Amygdala (tissue), 56 donors: ENCODE data around the gene SMIM35.
A peak's percentile ranks its signal among the peaks of the same experiment; 100 is the strongest.

Experiments
- DNase-seq, 56 donors: peaks; one replicate each; lab custom pipeline; 2025; lab: John Stamatoyannopoulos, UW

SMIM35 gene

DNA sequence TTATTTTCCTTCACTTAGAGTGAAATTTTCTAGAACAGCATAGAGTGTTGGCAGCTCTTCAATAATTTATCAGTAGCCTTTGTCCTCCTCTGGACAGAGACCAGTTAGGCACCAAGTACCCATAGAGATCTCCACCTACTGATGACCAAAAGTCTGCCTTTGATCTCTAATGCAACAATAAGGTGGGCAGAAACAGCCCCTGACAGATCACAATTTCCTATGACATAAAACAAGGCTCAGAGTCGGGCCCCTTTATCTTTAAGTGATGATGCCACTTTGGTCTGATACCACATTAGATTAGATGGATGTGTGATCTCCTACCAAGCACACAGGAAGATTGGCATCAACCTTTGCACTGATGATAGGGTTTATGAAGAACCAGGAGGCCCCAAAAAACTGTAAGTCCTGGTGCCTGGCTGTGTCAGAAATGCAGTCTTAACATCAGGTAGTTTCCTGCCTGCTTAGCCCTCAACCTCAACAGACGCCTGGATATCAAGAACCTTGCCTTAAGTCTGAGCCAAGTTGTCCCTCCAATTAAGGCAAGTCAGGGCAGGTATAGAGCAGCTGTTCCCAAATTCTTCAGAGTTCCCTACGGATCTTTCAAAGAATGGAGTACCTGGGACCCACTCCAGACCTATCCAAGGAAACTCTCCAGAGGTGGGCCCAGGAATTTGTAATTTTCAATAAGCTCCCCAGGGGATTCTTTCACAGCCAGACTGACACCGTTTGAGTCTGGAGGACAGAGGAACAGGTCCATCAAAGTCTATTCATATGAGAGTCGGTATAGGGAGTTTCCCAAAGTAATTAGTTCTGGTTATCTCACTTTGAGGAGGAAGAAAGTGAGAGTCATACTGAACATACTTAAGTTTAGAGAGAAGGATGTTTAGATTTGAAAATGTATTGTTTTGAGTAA is 40.5 kb downstream of the SMIM35 start:
- no peak for DNase-seq

- no peak for DNase-seq
Observed at GRCh38 chr11:118045191-118045590, 41.6 kb downstream of the SMIM35 start.

DNA sequence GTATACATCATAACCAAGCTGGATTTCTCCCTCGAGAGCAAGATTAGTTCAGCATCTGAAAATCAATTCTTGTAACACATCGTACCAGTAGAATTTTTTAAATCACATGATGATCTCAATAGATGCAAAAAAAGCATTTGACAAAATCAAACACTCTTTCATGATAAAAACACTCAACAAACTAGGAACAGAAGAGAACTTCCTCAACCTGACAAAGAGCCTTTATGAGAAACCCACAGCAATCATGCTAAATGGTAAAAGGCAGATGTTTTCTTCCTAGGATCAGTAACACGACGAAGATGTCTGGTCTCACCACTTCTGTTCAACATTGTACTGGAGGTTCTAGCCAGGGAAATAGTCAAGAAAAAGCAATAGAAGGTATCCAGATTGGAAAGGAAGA is 44.0 kb downstream of the SMIM35 start:
- no peak for DNase-seq

- DNase-seq: no peak
Observed at GRCh38 chr11:118042141-118042540, 44.6 kb downstream of the SMIM35 start.

GRCh38 chr11:118033443-118033842 is 53.3 kb downstream of the SMIM35 start:
- no peak for DNase-seq

DNA sequence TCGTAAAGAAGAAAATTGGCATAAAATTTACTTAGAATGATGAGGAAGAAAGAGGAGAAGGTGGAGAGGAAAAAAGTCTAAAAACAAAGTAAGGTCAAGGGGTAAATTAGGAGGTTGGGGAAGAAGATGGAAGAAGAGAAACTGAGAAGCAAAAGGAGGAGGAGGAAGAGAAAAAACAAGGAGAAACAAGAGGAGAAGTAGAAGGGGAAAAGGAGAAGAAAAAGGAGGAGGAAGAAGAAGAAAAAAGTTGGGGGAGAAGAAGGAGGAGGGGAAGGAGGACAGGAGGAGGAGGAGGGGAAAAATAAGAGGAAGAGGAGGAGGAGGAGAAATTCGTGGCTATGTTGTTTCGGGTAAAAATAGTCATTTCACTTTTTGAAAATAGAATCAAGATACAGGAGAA is 58.1 kb downstream of the SMIM35 start:
- no peak for DNase-seq

- DNase-seq: no peak
Observed at GRCh38 chr11:118027694-118028093, 59.1 kb downstream of the SMIM35 start.

DNA sequence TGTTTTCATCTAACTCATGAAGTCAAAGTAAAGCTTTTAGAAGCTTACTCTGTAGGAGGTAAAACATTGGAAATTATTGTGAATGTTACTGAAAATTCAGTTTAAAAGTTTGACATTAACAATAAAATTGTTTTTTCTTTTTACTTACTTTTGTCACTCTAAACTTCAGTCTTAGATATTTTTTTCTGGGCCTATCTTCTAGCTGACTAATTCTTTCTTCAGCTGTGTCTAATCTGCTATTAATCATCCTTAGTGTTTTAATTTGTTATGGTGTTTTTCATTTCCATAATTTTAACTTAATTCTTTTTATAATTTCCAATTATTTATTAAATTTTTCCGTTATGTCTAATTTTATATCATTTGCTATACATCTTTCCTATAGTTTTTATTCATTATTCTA is 65.6 kb downstream of the SMIM35 start:
- no peak for DNase-seq

- no peak for DNase-seq
Observed at GRCh38 chr11:118018401-118018800, 68.4 kb downstream of the SMIM35 start.

DNA sequence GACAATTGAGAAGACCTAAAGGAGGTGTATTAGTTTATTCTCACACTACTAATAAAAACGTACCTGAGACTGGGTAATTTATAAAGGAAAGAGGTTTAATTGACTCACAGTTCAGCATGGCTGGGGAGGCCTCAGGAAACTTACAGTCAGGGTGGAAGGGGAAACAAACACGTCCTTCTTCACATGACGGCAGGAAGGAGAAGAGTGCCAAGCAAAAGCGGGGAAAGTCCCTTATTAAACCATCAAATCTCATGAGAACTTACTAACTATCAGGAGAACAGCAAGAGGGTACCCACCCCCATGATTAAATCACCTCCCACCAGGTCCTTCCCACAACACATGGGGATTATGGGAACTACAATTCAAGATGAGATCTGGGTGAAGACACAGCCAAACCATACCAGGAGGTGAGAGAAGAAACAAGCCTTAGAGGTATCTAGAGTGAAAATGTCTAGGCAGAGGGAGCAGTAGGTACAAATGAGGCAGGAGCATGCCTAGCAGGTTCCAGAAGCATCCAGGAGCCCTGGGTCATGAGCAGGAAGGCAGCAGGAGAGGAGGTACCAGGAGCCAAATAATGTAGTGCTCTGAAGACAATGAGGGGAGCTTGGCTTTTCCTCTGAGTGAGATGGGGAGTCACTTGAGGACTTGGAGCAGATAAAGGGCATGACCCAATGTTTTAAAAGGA is 69.0 kb downstream of the SMIM35 start:
- DNase-seq: no peak

GRCh38 chr11:118017111-118017510 is 69.7 kb downstream of the SMIM35 start:
- DNase-seq: no peak

DNA sequence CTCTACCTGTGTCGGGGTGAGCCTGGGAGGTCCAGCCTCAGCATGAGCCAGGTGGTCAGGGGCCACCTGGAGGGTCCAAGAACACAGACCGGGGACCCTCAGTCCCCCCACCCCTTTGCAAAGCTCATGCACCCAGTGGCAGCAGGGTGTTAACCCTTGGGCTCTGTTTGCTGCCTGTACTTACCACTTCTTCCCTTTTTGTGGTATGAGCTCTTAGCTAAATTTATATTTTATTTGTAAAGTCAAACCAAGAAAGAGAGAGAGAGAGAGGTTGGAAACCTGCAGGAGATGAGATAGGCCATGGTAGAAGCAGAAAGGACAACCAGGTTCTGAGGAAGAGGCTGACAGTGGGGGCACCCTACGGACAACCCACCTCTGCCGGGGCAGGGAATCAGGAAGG is 70.7 kb downstream of the SMIM35 start:
- no peak for DNase-seq

DNA sequence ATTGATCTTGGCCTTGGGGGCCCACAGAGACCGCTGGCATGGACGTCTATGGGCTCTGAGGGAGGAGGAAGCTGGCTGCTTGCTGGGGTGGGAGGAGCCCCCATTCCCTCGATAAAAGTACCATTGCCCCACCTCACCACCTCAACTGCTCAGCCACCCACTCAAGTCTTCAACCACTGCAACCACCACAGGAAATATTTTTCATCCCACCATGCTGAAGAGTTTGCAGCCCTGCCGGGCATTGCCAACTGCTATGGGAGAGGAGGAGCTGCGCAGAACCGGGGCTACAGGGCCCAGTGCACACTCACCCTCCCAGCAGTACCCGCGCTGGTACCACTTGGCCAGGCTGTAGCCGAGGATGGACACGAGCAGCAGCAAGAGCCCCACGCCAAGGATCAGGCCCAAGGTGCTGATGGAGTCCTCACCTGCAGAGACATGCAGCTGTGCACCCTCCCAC is 71.3 kb downstream of the SMIM35 start:
- DNase-seq: no peak

DNA sequence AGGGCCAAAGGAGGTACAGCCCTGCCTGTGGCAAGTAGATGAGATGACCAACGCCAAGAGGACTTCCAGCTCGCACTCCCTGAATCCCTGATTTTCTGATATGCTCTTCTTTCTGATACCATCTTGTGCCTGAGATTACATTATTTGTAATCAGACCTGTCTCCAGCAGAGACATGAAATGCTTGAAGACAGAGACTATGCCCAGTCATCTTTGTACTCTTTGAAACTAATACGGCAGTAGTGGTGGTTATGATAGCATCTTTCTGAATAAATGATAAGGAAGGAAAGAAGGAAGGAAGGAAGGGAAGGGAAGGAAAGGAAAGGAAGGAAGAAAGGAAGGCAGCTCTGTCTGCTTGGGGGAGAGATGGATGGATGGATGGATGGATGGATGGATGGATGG is 72.7 kb downstream of the SMIM35 start:
- DNase-seq: no peak

GRCh38 chr11:118012083-118012669 is 74.6 kb downstream of the SMIM35 start:
- DNase-seq: peak in 2 of 56 donors; percentile 13 to 41

GRCh38 chr11:118010738-118011461 is 75.9 kb downstream of the SMIM35 start:
- peak in 16 of 56 donors; percentile 13 to 65 (median 30) for DNase-seq

- DNase-seq: no peak
Observed at GRCh38 chr11:118009864-118010737, 76.7 kb downstream of the SMIM35 start.

DNA sequence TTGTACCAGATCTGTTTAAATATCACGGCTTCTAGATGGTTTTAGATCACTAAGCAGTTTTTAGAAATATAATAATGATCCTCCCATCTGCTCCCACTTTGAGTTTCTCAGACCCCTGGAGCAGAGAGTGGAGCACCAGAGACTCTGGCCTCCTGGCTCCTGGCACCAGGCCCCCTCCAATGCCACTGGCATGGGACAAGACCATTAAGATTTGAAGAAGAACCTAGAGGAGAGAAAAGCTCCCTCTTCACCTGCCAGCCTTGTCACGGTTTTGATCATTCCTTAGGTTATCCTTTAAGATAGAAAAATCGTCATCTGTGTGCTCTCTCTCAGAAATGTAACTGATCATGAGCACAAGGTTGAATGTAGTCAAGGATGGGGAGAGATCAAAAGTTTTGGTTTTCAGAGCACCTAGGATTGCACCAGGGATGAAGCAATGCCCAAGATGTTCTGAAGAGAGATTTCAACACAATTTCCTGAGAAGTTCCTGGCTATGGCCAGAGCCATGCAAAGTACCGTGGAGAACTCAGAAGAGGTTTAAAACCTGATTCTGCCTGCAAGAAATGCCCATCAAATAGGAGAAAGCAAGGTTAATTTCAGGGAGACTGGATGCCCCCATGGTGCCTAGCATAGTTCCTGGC is 78.4 kb downstream of the SMIM35 start:
- no peak for DNase-seq
